Liver (tissue), 9 donors: ENCODE measurements around the gene AOPEP. TPM values are rescaled to one million over a fixed set of nuclear protein-coding genes. Genes with fewer than 3 reads are reported as not detected.

Experiments used
- DNase-seq: peaks from one replicate; pipeline ENCODE4 v3.0.0-alpha.2; 2017; ENCODE audit warnings: low spot score
- H3K27ac ChIP-seq, 2 donors: one replicate each; pipeline ENCODE4 v1.7.0; 2013; ENCODE audit warnings: inconsistent platforms in 2 of 2, low read length in 2 of 2, control low read depth in 1 of 2, low read depth in 1 of 2, mild to moderate bottlenecking in 1 of 2
- H3K27me3 ChIP-seq, 4 donors: one replicate each; pipeline versions ENCODE4 v1.6.1 to v1.7.0; 2013; ENCODE audit warnings: low read length in 3 of 4, inconsistent platforms in 1 of 4, mild to moderate bottlenecking in 1 of 4, moderate library complexity in 1 of 4; ENCODE audit not compliant: control insufficient read depth in 4 of 4, insufficient read depth in 4 of 4
- H3K36me3 ChIP-seq, 4 donors: one replicate each; pipeline versions ENCODE4 v1.6.1 to v1.7.0; 2013; ENCODE audit warnings: low read length in 3 of 4, mild to moderate bottlenecking in 3 of 4, low read depth in 1 of 4, moderate library complexity in 1 of 4; ENCODE audit not compliant: control insufficient read depth in 4 of 4, insufficient read depth in 3 of 4
- H3K4me1 ChIP-seq, 4 donors: one replicate each; pipeline versions ENCODE4 v1.6.1 to v1.7.0; 2013; ENCODE audit warnings: low read length in 3 of 4, mild to moderate bottlenecking in 3 of 4, moderate library complexity in 1 of 4; ENCODE audit not compliant: control insufficient read depth in 4 of 4, insufficient read depth in 4 of 4
- H3K4me3 ChIP-seq, 3 donors: one replicate each; pipeline versions ENCODE4 v1.6.1 to v1.7.0; 2013; ENCODE audit warnings: low read length in 3 of 3, control low read depth in 1 of 3, low read depth in 1 of 3, mild to moderate bottlenecking in 1 of 3
- H3K9ac ChIP-seq, 2 donors: one replicate each; pipeline ENCODE4 v1.7.0; 2013; ENCODE audit warnings: low read length in 2 of 2, mild to moderate bottlenecking in 2 of 2, moderate library complexity in 2 of 2, control low read depth in 1 of 2, low read depth in 1 of 2
- H3K9me3 ChIP-seq, 4 donors: one replicate each; pipeline versions ENCODE4 v1.6.1 to v1.7.0; 2013; ENCODE audit warnings: low read length in 3 of 4; ENCODE audit not compliant: control insufficient read depth in 4 of 4
- ATF3 ChIP-seq: IDR thresholded peaks from 2 replicates; pipeline ENCODE4 v1.6.1; 2016; ENCODE audit warnings: antibody characterized with exemption
- CTCF ChIP-seq: fragments of 150-350 bp; IDR thresholded peaks from 2 replicates; pipeline ENCODE4 v1.5.1; 2017; ENCODE audit warnings: improper control_type of control experiment, low read depth, low read length; ENCODE audit not compliant: missing input control
- EGR1 ChIP-seq, 2 donors: IDR thresholded peaks; 2 replicates each; pipeline ENCODE4 v1.6.1; 2016 to 2018; ENCODE audit warnings: antibody characterized with exemption in 2 of 2, low read depth in 2 of 2
- FOXA1 ChIP-seq: IDR thresholded peaks from 2 replicates; pipeline ENCODE4 v1.6.1; 2016; ENCODE audit warnings: antibody characterized with exemption
- GABPA ChIP-seq, 2 donors: IDR thresholded peaks in 1 of 2; conservative IDR thresholded peaks in 1 of 2; 2 replicates each; pipeline ENCODE4 v1.6.1; 2016; ENCODE audit warnings: antibody characterized with exemption in 2 of 2, mild to moderate bottlenecking in 1 of 2, moderate library complexity in 1 of 2
- JUND ChIP-seq, 2 donors: IDR thresholded peaks; 2 replicates each; pipeline ENCODE4 v1.6.1; 2016; ENCODE audit warnings: antibody characterized with exemption in 2 of 2
- RAD21 ChIP-seq, 2 donors: IDR thresholded peaks; 2 replicates each; pipeline ENCODE4 v1.6.1; 2016; ENCODE audit warnings: antibody characterized with exemption in 2 of 2, mild to moderate bottlenecking in 2 of 2
- REST ChIP-seq: IDR thresholded peaks from 2 replicates; pipeline ENCODE4 v1.6.1; 2016; ENCODE audit warnings: antibody characterized with exemption, mild to moderate bottlenecking
- RXRA ChIP-seq, 2 donors: IDR thresholded peaks; 2 replicates each; pipeline ENCODE4 v1.6.1; 2017 to 2018; ENCODE audit warnings: antibody characterized with exemption in 2 of 2, mild to moderate bottlenecking in 1 of 2
- ZBTB33 ChIP-seq: IDR thresholded peaks from 2 replicates; pipeline ENCODE4 v1.6.1; 2016; ENCODE audit warnings: antibody characterized with exemption
- WGBS: extraction: QIAGEN DNeasy Blood & Tissue Kit; methylation state at CpG from one replicate; pipeline ENCODE4 v1.1.7; 2013; 5-methylcytosine and 5-hydroxymethylcytosine counted together
- polyA plus RNA-seq, 2 donors: library from polyadenylated mRNA; stranded (reverse) in 1 of 2; unstranded in 1 of 2; fragments of 200-250 nt in 1 of 2; fragments of >200 nt in 1 of 2; fragmentation: Nextera tagmentation in 1 of 2; extraction: Ambion mirVana in 1 of 2; gene quantifications; one replicate each; pipeline versions ENCODE4 v1.2.1 to v1.2.3, GENCODE V29; 2013 to 2015
- total RNA-seq, 2 donors: library from RNA; depleted of rRNA; stranded (reverse); fragments of >200 nt; gene quantifications; one replicate each; pipeline ENCODE4 v1.2.3, GENCODE V29; 2014
- donor health status: healthy.
- donor health status: healthy.
- donor health status: healthy.
- donor health status: healthy.
- donor health status: healthy.

AOPEP gene
- total and polyA plus RNA-seq, 4 donors: 22.2 to 77.1 (median 34.8) TPM

- DNase-seq: no peak
- 99% methylated on average over 2 of the region's 2 CpGs for WGBS
- H3K4me3 ChIP-seq: no peak overlapping the region
Observed at GRCh38 chr9:94721754-94722153, 4.7 kb upstream of the AOPEP start.

More at GRCh38 chr9:94721754-94722153, 4.7 kb upstream of the AOPEP start:
- no peaks in the 10 kb centered on the region for H3K36me3 ChIP-seq
- H3K9me3 ChIP-seq: no peaks in the 10 kb centered on the region
- no peak for TF ChIP-seq ZBTB33
- no peak for TF ChIP-seq RAD21 (IDR thresholded peaks at IDR 0.05)
- TF ChIP-seq RXRA (IDR thresholded peaks at IDR 0.05): no peak
- TF ChIP-seq REST: no peak
- TF ChIP-seq GABPA (IDR thresholded peaks at IDR 0.05 in 1 of 2, conservative IDR thresholded peaks at IDR 0.05 in 1 of 2): no peak
- TF ChIP-seq ATF3: no peak
- TF ChIP-seq JUND (IDR thresholded peaks at IDR 0.05): no peak
- TF ChIP-seq CTCF: no peak
- no peak for TF ChIP-seq FOXA1
- no peak for TF ChIP-seq EGR1 (IDR thresholded peaks at IDR 0.05; ENCODE audit: low read depth in 2 of 2)
- no peak overlapping the region for H3K9ac ChIP-seq
- no peak overlapping the region for H3K27ac ChIP-seq
- peaks cover 0 to 4% (median 1%) of the 10 kb centered on the region in 4 donors for H3K4me1 ChIP-seq
- H3K27me3 ChIP-seq: no peaks in the 10 kb centered on the region
